ENCODE data around the gene LY86.

DNA sequence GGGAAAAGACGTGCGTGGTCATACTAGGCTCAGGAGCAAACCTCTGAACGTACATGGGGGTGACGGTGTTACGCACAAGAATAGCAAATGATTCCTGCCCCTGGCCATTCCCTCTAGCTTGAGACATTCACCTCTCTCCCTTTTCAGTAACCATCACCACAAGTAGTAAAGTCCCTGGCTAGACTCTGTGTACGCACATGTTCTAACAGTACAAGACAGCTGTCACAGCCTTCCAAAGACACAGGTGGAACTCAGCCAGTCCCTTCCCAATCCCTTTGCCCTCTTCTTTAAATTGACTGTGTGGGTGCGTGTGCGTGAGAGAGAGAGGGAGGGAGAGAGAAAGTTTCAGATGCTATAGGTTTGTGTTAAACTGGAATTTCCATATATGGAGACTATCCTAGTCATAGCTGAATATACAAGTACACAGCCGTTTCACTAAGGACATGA, 67.3 kb downstream of the LY86 start:
- TF ChIP-seq, protein P1, sequence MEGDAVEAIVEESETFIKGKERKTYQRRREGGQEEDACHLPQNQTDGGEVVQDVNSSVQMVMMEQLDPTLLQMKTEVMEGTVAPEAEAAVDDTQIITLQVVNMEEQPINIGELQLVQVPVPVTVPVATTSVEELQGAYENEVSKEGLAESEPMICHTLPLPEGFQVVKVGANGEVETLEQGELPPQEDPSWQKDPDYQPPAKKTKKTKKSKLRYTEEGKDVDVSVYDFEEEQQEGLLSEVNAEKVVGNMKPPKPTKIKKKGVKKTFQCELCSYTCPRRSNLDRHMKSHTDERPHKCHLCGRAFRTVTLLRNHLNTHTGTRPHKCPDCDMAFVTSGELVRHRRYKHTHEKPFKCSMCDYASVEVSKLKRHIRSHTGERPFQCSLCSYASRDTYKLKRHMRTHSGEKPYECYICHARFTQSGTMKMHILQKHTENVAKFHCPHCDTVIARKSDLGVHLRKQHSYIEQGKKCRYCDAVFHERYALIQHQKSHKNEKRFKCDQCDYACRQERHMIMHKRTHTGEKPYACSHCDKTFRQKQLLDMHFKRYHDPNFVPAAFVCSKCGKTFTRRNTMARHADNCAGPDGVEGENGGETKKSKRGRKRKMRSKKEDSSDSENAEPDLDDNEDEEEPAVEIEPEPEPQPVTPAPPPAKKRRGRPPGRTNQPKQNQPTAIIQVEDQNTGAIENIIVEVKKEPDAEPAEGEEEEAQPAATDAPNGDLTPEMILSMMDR (IDR thresholded peaks at IDR 0.05) = no peak
- TF ChIP-seq POLR2A (IDR thresholded peaks at IDR 0.05) = no peak

Measured in uterus (tissue), 2 donors.